SK-N-SH (cell line): ENCODE measurements around the gene AMPD2.

Experiments used
- JUND ChIP-seq: IDR thresholded peaks from 2 replicates; pipeline ENCODE4 v1.4.0; 2012
- RAD21 ChIP-seq: IDR thresholded peaks from 2 replicates; pipeline ENCODE4 v1.6.1; 2012; ENCODE audit warnings: mild to moderate bottlenecking, low read length
- TAF1 ChIP-seq: IDR thresholded peaks from 2 replicates; pipeline ENCODE4 v1.6.1; 2012; ENCODE audit warnings: low read depth, mild to moderate bottlenecking, low read length, moderate library complexity, borderline replicate concordance
- TF ChIP-seq, protein P1 (sequence below): IDR thresholded peaks from 2 replicates; pipeline ENCODE4 v1.4.0; 2012; ENCODE audit warnings: low read depth, borderline replicate concordance

DNA sequence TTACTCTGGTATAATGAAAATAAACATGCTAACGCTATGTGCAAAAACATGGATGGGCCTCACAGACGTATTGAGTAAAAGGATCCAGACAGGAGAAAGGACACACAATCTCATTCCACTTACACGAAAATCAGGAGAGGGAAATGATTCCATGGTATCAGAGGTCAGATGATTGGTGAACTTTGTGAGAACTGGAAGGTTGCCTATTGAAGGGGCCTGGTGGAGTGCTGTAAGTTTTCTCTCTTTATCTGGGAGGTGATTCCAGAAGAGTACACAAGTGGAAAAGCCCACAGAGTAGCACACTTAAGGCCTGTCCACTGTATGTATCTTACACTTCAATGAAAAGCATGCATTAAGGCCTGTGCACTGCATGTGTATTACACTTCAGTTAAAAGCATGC lies 57.8 kb downstream of the AMPD2 start:
- TF ChIP-seq JUND (no peak), RAD21 (no peak), TAF1 (no peak)
- TF ChIP-seq, protein P1, sequence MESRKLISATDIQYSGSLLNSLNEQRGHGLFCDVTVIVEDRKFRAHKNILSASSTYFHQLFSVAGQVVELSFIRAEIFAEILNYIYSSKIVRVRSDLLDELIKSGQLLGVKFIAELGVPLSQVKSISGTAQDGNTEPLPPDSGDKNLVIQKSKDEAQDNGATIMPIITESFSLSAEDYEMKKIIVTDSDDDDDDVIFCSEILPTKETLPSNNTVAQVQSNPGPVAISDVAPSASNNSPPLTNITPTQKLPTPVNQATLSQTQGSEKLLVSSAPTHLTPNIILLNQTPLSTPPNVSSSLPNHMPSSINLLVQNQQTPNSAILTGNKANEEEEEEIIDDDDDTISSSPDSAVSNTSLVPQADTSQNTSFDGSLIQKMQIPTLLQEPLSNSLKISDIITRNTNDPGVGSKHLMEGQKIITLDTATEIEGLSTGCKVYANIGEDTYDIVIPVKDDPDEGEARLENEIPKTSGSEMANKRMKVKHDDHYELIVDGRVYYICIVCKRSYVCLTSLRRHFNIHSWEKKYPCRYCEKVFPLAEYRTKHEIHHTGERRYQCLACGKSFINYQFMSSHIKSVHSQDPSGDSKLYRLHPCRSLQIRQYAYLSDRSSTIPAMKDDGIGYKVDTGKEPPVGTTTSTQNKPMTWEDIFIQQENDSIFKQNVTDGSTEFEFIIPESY: no peak
